Activated naive CD4-positive, alpha-beta T cell treated with anti-CD3 and anti-CD28 coated beads, Interleukin-2, amount 10 ng/mL, durations not matched to agents 7 days and 5 days (primary cell): ENCODE results near the gene GOLGA6C.
A peak's percentile ranks its signal among the peaks of the same experiment; 100 is the strongest.
"Not testable (repeated sequence)": the region's sequence is repeated elsewhere in the genome, so short reads cannot be mapped to it uniquely, and the experiment has no call there.

Experiments
- CTCF ChIA-PET: fragments of 350-600 bp; sonication (Branson Sonifier 250); formaldehyde crosslinking; loops from one replicate; lab custom pipeline; 2021; ENCODE audit warnings: antibody characterized with exemption; lab: Charles Lee
- DNase-seq: peaks from one replicate; pipeline ENCODE4 v3.0.0-alpha.2; 2020
- H3K27ac Mint-ChIP-seq: one replicate; pipeline ENCODE4 v1.8.0; 2021; ENCODE audit warnings: mild to moderate bottlenecking, moderate library complexity, mixed read lengths
- H3K27me3 Mint-ChIP-seq: one replicate; pipeline ENCODE4 v1.8.0; 2021; ENCODE audit warnings: mild to moderate bottlenecking, mixed read lengths
- H3K36me3 Mint-ChIP-seq: one replicate; pipeline ENCODE4 v1.8.0; 2021; ENCODE audit warnings: mixed read lengths
- H3K4me1 Mint-ChIP-seq: one replicate; pipeline ENCODE4 v1.8.0; 2021; ENCODE audit warnings: mixed read lengths
- H3K4me3 Mint-ChIP-seq: one replicate; pipeline ENCODE4 v1.8.0; 2021; ENCODE audit warnings: mild to moderate bottlenecking, moderate library complexity, mixed read lengths
- H3K9me3 Mint-ChIP-seq: one replicate; pipeline ENCODE4 v1.8.0; 2021; ENCODE audit warnings: mixed read lengths

GOLGA6C gene

DNA sequence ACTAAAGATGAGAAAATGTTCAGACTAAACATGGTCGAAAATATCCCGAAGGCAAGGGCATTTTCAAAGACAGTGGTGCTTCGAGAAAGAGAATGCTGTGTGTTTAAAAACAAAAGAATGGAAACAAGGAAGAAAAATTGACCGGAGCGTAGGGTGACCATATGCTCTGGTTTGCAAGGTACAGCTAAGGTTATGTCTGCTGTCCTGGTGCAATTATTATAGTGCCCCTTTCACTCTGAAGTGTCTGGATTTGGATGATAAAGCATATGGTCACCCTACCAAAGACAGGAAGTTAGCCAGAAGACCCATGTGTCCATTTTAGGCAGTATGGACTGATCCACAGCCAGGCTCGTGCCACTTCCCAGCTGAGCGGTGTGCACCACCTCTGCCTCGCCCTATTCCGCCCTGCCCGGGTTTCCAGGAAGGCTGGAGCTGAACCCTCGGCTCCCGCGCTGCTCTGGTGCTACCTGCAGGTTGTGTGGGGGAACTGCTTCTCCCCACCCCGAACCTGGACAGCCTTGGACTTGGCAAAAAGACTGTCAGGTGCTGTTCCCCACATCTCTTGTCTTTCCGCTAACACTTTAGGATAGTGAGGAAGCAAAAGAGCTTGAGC lies 49.8 kb downstream of the GOLGA6C start:
- Mint-ChIP-seq H3K27ac (no peak overlapping the region), H3K4me3 (no peak overlapping the region), H3K4me1 (peaks cover 22% of the 10 kb centered on the region), H3K27me3 (peaks cover 44% of the 10 kb centered on the region), H3K36me3 (no peaks in the 10 kb centered on the region), H3K9me3 (no peaks in the 10 kb centered on the region)
- peak; percentile 48 for DNase-seq
- CTCF ChIA-PET: no interaction called here

- Mint-ChIP-seq H3K9me3 (no peaks in the 10 kb centered on the region), H3K27me3 (peaks cover 43% of the 10 kb centered on the region), H3K4me1 (peaks cover 12% of the 10 kb centered on the region), H3K4me3 (no peak overlapping the region), H3K36me3 (no peaks in the 10 kb centered on the region), H3K27ac (no peak overlapping the region)
- no peak for DNase-seq
- CTCF ChIA-PET: no interaction called here
Observed at GRCh38 chr15:75309711-75310110, 51.6 kb downstream of the GOLGA6C start.

DNA sequence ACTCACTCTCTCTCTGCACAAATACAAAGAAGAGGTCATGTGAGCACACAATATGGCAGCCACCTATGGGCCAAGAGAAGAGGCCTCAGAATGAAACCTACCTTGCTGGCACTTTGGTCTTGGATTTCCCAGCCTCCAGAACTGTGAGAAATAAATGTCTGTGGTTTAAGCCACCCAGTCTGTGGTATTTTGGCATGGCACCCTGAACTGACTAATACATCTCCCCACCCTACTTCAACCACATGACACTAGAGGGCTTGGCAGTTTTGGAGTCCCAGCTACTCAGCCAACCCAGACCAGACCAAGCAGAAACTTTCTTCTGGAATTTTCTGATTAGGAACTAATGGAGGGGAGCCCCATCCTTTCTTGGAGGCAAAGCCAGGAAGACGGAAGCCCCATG lies 54.4 kb downstream of the GOLGA6C start:
- H3K9me3 Mint-ChIP-seq, H3K36me3 Mint-ChIP-seq, CTCF ChIA-PET, H3K27ac Mint-ChIP-seq, H3K4me3 Mint-ChIP-seq, DNase-seq: not testable (repeated sequence)
- peaks cover 11% of the 10 kb centered on the region for H3K4me1 Mint-ChIP-seq
- H3K27me3 Mint-ChIP-seq: peaks cover 30% of the 10 kb centered on the region

GRCh38 chr15:75313116-75313845 lies 55.1 kb downstream of the GOLGA6C start:
- CTCF ChIA-PET: no interaction called here
- H3K27me3 Mint-ChIP-seq: peaks cover 23% of the 10 kb centered on the region
- no peak for DNase-seq
- no peak overlapping the region for H3K4me3 Mint-ChIP-seq
- peaks cover 6% of the 10 kb centered on the region for H3K4me1 Mint-ChIP-seq
- H3K9me3 Mint-ChIP-seq: no peaks in the 10 kb centered on the region
- no peaks in the 10 kb centered on the region for H3K36me3 Mint-ChIP-seq
- no peak overlapping the region for H3K27ac Mint-ChIP-seq

DNA sequence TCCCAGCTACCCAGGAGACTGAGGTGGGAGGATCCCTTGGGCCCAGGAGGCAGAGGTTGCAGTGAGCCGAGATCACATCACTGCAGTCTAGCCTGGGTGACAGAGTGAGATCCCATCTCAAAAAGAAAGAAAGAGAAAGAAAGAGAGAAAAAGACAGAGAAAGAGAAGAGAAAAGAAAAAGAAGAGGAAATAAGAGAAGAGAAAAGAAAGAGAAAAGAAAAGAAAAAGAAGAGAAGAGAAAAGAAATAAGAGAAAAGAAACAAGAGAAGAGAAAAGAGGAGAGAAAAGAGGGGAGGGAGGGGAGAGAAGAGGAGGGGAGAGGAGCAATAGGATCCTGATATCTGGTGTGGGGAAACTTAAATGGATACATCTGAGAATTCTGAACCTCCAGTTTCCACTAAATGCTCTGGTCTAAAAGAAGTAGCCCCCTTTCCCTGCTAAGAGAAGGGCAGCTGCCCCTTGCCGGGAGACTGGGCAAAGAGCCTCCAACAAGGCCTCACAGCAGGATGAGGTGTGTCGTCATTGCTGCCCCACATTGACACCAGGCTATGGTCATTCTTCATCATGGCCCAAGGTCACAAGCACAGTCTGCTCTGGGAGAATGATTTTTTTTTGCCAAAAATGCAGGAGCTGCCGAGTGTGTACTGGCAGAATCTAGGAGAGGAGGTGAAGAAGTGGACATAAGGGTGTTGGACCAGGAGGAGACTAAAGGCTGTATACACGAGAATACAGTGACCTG lies 56.6 kb downstream of the GOLGA6C start:
- Mint-ChIP-seq H3K27me3 (peaks cover 25% of the 10 kb centered on the region), H3K27ac (no peak overlapping the region), H3K9me3 (no peaks in the 10 kb centered on the region), H3K4me1 (peaks cover 9% of the 10 kb centered on the region), H3K36me3 (no peaks in the 10 kb centered on the region), H3K4me3 (no peak overlapping the region)
- CTCF ChIA-PET: no interaction called here
- DNase-seq: no peak

DNA sequence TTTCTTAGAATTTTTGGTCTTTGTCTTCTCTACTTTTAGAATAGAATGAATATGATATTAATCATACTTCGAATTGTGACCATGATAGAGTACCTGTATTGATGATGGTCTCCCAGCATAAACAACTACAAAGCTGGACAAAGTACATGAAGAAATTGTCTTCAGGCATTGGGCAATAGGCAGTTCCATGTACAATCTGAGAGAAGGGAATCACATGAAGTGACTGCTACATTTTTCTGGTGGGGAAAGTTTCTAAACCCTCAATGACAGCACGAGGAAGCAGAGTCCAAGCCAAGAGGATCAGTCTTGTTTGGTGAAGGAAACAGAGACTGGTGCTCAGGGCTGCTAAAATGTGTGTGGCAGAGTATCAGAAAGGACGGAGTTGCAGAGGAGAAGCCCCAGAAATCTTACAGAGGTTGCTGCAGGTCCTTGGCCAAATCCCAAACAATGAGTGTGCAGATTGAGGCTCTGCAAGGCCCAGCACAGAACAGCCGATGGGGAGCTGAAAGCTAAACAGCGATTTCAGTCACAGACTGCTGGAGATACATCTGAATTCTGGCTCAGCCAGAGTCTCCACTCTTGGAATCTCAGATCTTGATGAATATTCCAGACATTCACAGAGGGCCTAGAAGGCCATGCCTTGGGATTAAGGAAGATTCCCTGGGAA lies 61.2 kb downstream of the GOLGA6C start:
- H3K9me3 Mint-ChIP-seq, H3K36me3 Mint-ChIP-seq, H3K4me3 Mint-ChIP-seq, DNase-seq, H3K27ac Mint-ChIP-seq, CTCF ChIA-PET, H3K4me1 Mint-ChIP-seq: not testable (repeated sequence)
- H3K27me3 Mint-ChIP-seq: peaks cover 35% of the 10 kb centered on the region
